GM18519 (cell line): Measurements from ENCODE around the gene ZNG1F.
"Not testable (repeated sequence)": the region's sequence is repeated elsewhere in the genome, so short reads cannot be mapped to it uniquely, and the experiment has no call there.

Experiments
- ATAC-seq: cut with Tn5 transposase; IDR thresholded peaks from one replicate; pipeline ENCODE4 v1.9.1; 2021; ENCODE audit warnings: mild to moderate bottlenecking, moderate library complexity; ENCODE audit not compliant: unreplicated experiment, low FRiP score

The ZNG1F gene

DNA sequence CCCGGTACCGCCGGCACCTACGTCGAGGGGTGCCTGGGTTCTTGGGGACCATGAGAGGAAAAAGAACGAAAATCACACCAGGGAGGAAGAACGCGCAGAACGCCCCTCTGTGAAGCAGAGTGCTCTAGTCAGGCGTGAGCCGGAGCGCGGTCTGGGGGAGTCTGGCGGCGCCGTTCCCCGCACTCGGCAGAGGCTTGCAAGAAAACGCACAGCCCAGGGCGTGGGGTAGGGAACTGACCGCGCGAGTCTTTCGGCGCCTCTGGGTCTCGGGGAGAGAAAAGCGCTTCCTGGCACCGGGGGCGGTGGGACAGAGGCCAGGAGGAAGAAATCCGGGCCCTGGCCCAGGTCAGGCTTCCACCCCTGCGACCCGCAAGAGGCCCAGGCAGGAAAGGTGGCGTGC lies 65.3 kb downstream of the ZNG1F start:
- not testable (repeated sequence) for ATAC-seq

GRCh38 chr9:41123396-41123795 lies 65.7 kb downstream of the ZNG1F start:
- ATAC-seq: not testable (repeated sequence)

DNA sequence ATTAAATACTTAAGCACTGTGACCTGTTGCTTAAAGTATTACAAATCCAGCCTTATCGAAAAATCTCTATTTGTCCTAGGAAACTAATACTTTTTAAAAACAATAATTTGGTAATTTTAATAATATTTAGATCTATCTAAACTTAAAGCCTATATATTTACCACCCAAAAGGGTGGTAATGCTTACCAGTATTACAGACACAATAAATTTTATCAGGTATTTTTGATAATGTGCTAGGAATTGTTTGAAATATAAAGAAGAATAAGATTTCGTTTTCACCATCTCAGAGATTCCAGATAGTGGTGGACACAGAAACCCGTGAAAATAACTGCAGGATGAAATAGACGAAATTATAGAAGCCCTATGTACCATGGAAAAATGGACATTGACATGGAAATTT lies 68.4 kb downstream of the ZNG1F start:
- ATAC-seq: not testable (repeated sequence)

GRCh38 chr9:41119719-41120118 lies 69.4 kb downstream of the ZNG1F start:
- not testable (repeated sequence) for ATAC-seq

GRCh38 chr9:41119311-41119710 lies 69.8 kb downstream of the ZNG1F start:
- not testable (repeated sequence) for ATAC-seq

DNA sequence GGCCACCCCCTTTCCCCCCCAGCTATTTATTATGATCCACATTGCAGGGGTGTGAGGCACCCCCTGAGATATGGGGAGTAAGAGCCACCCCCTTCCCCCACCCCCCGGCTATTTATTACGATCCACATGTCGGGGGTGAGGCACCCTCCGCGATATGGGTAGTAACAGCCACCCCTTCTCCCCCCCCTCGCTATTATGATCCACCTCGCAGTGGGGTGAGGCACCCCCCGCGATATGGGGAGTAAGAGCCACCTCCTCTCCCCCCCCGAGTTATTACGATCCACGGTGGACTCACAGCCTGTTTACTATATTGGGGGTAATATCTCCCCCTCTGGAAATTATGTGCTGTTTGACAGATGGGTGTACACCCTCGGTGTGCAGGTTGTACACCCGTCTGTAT lies 75.8 kb downstream of the ZNG1F start:
- not testable (repeated sequence) for ATAC-seq

GRCh38 chr9:41111414-41111813 lies 77.7 kb downstream of the ZNG1F start:
- not testable (repeated sequence) for ATAC-seq

GRCh38 chr9:41110913-41111312 lies 78.2 kb downstream of the ZNG1F start:
- ATAC-seq: not testable (repeated sequence)

DNA sequence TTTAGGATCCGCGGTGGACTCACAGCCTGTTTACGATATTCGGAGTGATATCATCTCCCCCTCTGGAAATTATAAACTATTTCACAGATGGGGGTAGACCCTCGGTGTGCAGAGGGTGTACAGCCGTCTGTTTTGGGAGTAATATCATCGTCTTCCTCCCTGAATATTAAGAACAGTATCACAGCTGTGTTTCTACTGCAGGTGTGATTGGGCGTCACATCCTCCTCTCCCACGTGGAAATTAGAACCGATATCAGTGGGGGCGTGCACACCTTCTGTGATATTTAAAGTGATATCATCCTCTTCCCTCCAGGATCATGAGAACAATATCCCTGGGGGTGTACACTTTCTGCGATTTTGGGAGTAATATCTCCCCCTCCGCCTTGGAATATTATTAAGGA lies 79.9 kb downstream of the ZNG1F start:
- not testable (repeated sequence) for ATAC-seq

DNA sequence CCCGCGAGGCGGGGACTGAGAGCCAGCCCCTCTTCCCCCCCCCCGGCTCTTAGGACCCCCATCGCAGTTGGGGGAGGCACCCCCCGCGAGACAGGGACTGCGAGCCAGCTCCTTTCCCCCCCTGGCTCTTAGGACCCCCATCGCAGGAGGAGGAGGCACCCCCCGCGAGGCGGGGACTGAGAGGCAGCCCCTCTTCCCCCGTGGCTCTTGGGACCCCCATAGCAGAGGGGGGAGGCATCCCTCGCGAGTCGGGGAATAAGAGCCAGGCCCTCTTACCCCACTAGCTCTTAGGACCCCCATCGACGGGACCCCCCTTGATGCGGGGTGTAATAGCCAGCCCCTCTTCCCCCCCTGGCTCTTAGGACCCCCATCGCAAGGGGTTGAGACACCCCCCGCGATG lies 80.3 kb downstream of the ZNG1F start:
- ATAC-seq: not testable (repeated sequence)

- ATAC-seq: not testable (repeated sequence)
These were observed 82.5 kb downstream of the ZNG1F start for GRCh38 chr9:41106472-41107116.

DNA sequence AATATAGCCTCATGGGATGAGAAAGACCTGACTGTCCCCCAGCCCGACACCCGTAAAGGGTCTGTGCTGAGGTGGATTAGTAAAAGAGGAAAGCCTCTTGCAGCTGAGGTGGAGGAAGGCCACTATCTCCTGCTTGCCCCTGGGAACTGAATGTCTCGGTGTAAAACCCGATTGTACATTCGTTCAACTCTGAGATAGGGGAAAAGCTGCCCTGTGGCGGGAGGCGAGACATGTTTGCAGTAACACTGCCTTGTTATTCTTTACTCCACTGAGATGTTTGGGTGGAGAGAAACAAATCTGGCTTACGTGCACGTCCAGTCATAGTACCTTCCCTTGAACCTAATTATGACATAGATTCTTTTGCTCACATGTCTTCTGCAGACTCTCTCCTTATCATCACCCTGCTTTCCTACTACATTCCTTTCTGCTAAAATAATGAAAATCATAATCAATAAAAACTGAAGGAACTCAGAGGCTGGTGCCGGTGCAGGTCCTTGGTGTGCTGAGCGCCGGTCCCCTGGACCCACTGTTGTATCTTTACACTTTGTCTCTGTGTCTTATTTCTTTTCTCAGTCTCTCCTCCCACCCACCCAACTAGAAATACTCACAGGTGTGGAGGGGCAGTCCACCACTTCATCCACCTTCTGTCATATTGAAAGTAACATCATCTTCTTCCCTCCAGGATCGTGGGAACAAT lies 83.4 kb downstream of the ZNG1F start:
- not testable (repeated sequence) for ATAC-seq

DNA sequence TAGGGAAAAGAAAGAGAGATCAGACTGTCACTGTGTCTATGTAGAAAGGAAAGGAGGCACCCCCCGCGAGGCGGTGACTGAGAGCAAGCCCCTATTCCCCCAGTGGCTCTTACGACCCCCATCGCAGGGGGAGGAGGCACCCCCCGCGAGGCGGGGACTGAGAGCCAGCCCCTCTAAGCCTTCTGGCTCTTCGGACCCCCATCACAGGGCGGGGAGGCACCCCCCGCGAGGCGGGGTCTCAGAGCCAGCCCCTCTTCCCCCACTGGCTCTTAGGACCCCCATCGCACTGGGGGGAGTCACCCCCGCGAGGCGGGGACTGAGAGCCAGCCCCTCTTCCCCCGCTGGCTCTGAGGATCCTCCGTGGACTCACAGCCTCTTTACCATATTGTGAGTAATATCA lies 84.6 kb downstream of the ZNG1F start:
- not testable (repeated sequence) for ATAC-seq

DNA sequence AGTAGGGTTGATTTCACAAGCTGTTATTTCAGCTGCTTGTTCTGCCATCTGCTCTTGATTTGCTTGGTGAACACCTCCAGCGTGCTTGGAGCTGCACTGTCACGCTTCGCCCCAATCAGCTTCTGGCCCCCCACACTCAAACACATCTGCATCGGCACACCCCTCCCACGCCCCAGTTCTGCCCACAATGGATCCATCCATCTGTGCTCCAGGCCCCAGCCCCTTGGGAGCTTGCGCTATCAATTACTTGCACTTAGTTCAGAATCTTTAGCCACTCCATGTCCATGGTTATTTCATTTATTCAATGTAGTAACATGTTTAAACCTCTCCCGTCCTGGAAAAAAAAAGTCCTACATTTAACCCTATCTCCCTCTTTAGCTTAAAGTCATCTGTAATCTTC lies 88.6 kb downstream of the ZNG1F start:
- not testable (repeated sequence) for ATAC-seq

DNA sequence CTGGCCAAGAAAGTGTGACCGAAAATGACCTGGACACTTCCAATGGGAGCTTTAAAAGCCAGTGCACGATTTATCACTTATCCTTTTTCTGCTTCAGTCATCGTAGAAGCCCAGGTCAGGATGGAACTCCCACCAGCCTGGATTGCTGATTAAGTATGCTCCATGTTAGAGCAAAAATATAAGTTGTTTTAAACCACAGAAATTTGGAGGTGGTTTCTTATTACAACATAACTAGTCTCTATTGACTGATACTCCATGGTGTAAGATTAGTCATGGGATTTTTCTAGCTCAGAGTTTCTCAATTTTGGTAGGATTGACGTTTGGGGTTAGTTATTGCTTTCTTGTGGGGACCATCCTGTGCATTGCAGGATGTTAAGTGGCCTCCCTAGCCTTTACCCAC lies 90.4 kb downstream of the ZNG1F start:
- ATAC-seq: not testable (repeated sequence)

DNA sequence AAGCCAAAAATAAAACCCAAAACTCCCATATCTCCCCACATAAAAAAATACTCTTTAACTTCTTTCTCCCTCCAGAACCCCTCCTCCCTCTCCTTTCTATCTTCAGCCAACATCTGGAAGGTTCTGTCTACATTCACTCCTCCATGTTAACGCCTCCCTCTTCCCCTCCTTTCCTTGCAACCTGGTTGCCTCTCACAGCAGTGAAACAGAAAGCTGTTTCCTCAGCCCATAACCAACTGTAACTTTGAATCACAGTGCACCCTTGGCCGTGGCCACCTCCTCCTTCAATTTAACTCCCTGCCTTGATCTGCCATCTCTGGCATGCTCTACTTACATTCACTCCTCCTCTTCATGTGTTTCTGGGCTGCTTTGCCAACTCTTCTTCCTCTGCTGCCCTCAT lies 94.1 kb downstream of the ZNG1F start:
- not testable (repeated sequence) for ATAC-seq

DNA sequence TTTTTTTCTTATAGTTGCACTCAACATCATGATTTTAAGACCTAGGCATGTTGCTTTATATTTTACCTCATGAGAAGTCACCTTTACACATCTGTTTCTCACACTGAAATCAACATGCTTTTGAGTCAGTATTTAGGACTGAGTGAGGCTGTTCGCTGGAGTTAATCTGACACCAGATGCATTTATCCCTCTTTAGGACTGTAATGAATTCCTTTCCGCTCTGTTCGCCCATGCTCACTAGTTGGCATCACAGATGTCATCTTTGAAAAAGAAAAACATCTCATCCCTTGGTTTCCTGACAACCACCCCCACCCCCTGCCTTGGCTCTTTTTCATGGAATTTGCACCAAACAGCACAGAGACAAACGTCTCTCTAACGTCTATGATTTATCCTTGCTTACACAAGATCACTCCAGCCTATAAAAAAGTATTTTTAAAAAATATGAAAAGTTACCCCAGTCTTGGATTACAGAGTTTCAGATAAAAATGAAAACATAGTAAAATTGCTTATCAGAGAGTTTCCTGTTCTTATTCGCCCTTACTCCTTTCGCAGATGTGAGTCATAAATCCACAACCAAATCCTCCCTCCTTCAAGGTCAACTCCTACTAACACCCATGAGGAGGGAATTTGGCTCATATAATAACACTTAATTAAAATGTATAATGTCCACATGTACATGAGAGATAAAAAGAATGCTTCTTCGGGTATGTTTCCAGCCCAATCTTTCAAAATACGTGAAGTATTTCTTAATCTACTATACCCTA lies 94.9 kb downstream of the ZNG1F start:
- not testable (repeated sequence) for ATAC-seq

DNA sequence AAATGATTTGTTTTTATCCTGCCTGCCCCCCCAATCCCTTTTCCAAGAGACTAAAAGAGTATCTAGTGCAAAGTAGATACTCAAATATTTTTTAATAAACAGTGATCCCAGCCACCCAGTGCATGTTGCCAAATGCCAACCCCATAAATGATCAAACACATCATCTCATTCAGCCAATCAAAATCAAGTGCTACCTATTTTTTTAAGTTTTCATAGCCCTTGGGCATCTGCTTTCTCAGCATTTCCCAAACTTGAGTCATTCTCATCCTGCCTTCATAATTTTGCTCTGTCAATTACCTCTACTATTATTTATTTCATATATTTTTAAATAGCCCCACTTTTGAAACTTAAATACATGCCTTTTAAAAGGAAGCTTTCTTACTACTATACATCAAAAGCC lies 98.2 kb downstream of the ZNG1F start:
- ATAC-seq: not testable (repeated sequence)

GRCh38 chr9:41090386-41090785 lies 98.7 kb downstream of the ZNG1F start:
- ATAC-seq: not testable (repeated sequence)

DNA sequence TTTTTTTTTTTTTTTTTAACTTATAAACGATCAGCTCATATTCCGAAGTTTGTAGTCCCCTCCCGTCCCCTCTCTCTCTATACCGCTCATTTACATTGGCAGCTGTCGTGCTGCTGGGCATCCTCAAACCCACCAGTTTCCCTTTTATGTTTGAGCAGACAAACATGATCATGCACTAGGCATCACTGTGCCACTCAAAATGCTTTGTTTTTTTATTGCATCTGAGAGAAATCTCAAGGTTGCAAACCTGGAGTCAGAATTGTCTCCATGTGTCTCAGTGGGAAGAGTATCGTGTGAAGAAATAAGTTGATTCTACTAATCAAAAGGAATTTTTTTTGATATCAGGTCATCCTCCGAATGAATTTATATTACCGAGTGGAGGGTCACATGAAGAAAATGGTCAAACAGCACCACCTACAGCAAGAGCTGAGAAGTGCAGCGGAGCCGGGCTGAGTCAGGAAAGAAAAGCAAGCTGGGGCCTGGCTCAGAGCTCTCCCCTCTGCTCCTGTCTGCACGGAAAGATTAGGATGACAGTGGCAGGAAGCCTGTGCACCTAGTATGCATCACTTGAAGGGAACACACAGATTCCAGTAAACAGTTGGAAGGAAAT lies 100.6 kb downstream of the ZNG1F start:
- not testable (repeated sequence) for ATAC-seq

DNA sequence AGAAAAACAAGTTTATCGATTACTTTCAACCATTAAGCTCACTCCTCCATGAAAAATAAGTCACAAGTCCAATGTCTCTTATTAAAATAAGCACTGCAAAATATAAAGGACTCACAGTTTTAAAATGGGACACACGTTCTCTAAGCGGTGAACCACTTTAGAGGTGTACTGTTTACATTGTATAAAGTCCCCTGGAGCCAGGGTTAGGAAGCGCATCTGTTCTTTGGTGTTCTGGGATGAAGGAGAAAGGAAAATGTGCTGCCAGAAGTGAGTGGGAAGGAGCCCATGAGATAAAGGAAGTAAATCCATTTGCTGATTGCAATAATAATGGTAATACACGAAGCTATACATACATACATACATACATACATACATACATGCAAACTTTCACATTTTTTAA lies 101.2 kb downstream of the ZNG1F start:
- ATAC-seq: not testable (repeated sequence)
